Neural progenitor cell (in vitro differentiated cells): Measurements from ENCODE around the gene AIPL1. TPM values are rescaled to one million over a fixed set of nuclear protein-coding genes. Genes with fewer than 3 reads are reported as not detected.

Source experiments
- DNase-seq: peaks from one replicate; pipeline ENCODE4 v3.0.0-alpha.2; 2016; ENCODE audit warnings: low spot score
- H2AFZ ChIP-seq: fragments of 200-600 bp; sonication (generic); replicated peaks from 2 replicates; pipeline ENCODE4 v1.6.1; 2016; ENCODE audit warnings: antibody characterized with exemption
- H3F3A ChIP-seq: fragments of 200-600 bp; sonication (generic); 2 replicates; pipeline ENCODE4 v1.6.1; 2016; ENCODE audit warnings: antibody characterized with exemption, low read depth
- H3K27ac ChIP-seq: fragments of 200-600 bp; sonication (generic); 2 replicates; pipeline ENCODE4 v1.5.1; 2016; ENCODE audit warnings: mild to moderate bottlenecking
- H3K27me3 ChIP-seq: fragments of 200-600 bp; sonication (generic); 2 replicates; pipeline ENCODE4 v1.6.1; 2016; ENCODE audit warnings: mild to moderate bottlenecking, moderate library complexity
- H3K36me3 ChIP-seq: fragments of 200-600 bp; sonication (generic); 2 replicates; pipeline ENCODE4 v1.5.1; 2016
- H3K4me1 ChIP-seq: fragments of 200-600 bp; sonication (generic); 2 replicates; pipeline ENCODE4 v1.6.1; 2016; ENCODE audit warnings: mixed run types
- H3K4me2 ChIP-seq: fragments of 200-600 bp; sonication (generic); 2 replicates; pipeline ENCODE4 v1.6.1; 2016
- H3K4me3 ChIP-seq: fragments of 200-600 bp; sonication (generic); 2 replicates; pipeline ENCODE4 v1.5.1; 2016
- H3K79me2 ChIP-seq: fragments of 200-600 bp; sonication (generic); 2 replicates; pipeline ENCODE4 v1.6.1; 2016; ENCODE audit warnings: low read depth
- H3K9ac ChIP-seq: fragments of 200-600 bp; sonication (generic); 2 replicates; pipeline ENCODE4 v1.6.1; 2016
- H3K9me3 ChIP-seq: fragments of 200-600 bp; sonication (generic); 2 replicates; pipeline ENCODE4 v1.5.1; 2016; ENCODE audit warnings: low read depth
- H4K20me1 ChIP-seq: fragments of 200-600 bp; sonication (generic); 2 replicates; pipeline ENCODE4 v1.6.1; 2016; ENCODE audit warnings: low read depth
- H3K27ac Mint-ChIP-seq: 3 replicates; pipeline ENCODE4 v1.8.0; 2021; ENCODE audit warnings: mixed read lengths
- H3K27me3 Mint-ChIP-seq: 2 replicates; pipeline ENCODE4 v1.8.0; 2022; ENCODE audit warnings: low read depth, mild to moderate bottlenecking, inconsistent platforms, moderate library complexity, mixed read lengths; ENCODE audit not compliant: insufficient read depth
- H3K36me3 Mint-ChIP-seq: 3 replicates; pipeline ENCODE4 v1.8.0; 2021; ENCODE audit warnings: mixed read lengths
- H3K4me1 Mint-ChIP-seq: 3 replicates; pipeline ENCODE4 v1.8.0; 2021; ENCODE audit warnings: mixed read lengths
- H3K4me3 Mint-ChIP-seq: 3 replicates; pipeline ENCODE4 v1.8.0; 2021; ENCODE audit warnings: mild to moderate bottlenecking, moderate library complexity, mixed read lengths
- H3K9me3 Mint-ChIP-seq: 3 replicates; pipeline ENCODE4 v1.8.0; 2020; ENCODE audit warnings: mixed read lengths
- EZH2 ChIP-seq: fragments of 200-600 bp; sonication (generic); IDR thresholded peaks from 2 replicates; pipeline ENCODE4 v1.6.1; 2017; ENCODE audit warnings: antibody characterized with exemption, mild to moderate bottlenecking, moderate library complexity
- EZH2phosphoT487 ChIP-seq: fragments of 200-600 bp; sonication (generic); IDR thresholded peaks from 2 replicates; pipeline ENCODE4 v1.6.1; 2017; ENCODE audit warnings: antibody characterized with exemption
- total RNA-seq: library from RNA; depleted of rRNA; stranded (reverse); fragments of >200 nt; gene quantifications from 2 replicates; pipeline ENCODE4 v1.2.3, GENCODE V29; 2015; ENCODE audit warnings: low replicate concordance
- TF ChIP-seq, protein P1 (sequence below): fragments of 200-600 bp; sonication (generic); IDR thresholded peaks from 2 replicates; pipeline ENCODE4 v1.5.1; 2017; ENCODE audit warnings: antibody characterized with exemption, mild to moderate bottlenecking

The AIPL1 gene
- total RNA-seq, 1 donor from 2014 or later: 0.37 TPM

GRCh38 chr17:6422654-6423241 is 12.2 kb downstream of the AIPL1 start:
- Histone ChIP-seq H2AFZ (no peak overlapping the region), H3K27me3 (no peaks in the 10 kb centered on the region), H3K79me2 (no peaks in the 10 kb centered on the region), H3K4me2 (no peak overlapping the region), H4K20me1 (no peaks in the 10 kb centered on the region), H3K27ac (no peak overlapping the region), H3K9me3 (no peaks in the 10 kb centered on the region), H3K4me3 (no peak overlapping the region), H3K4me1 (no peaks in the 10 kb centered on the region), H3F3A (peaks cover 3% of the 10 kb centered on the region), H3K36me3 (no peaks in the 10 kb centered on the region), H3K9ac (no peak overlapping the region)
- Mint-ChIP-seq H3K36me3 (no peaks in the 10 kb centered on the region), H3K4me1 (peaks cover 32% of the 10 kb centered on the region), H3K27ac (peak overlapping the region; percentile 40), H3K4me3 (peak overlapping the region; percentile 11), H3K9me3 (no peaks in the 10 kb centered on the region), H3K27me3 (peaks cover 12% of the 10 kb centered on the region)
- no peak for DNase-seq
- TF ChIP-seq EZH2 (no peak), EZH2phosphoT487 (no peak)
- TF ChIP-seq, protein P1, sequence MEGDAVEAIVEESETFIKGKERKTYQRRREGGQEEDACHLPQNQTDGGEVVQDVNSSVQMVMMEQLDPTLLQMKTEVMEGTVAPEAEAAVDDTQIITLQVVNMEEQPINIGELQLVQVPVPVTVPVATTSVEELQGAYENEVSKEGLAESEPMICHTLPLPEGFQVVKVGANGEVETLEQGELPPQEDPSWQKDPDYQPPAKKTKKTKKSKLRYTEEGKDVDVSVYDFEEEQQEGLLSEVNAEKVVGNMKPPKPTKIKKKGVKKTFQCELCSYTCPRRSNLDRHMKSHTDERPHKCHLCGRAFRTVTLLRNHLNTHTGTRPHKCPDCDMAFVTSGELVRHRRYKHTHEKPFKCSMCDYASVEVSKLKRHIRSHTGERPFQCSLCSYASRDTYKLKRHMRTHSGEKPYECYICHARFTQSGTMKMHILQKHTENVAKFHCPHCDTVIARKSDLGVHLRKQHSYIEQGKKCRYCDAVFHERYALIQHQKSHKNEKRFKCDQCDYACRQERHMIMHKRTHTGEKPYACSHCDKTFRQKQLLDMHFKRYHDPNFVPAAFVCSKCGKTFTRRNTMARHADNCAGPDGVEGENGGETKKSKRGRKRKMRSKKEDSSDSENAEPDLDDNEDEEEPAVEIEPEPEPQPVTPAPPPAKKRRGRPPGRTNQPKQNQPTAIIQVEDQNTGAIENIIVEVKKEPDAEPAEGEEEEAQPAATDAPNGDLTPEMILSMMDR: peak; percentile 28

- Histone ChIP-seq H3K4me2 (no peak overlapping the region), H3K4me3 (no peak overlapping the region), H3K27ac (no peak overlapping the region), H3K9me3 (no peaks in the 10 kb centered on the region), H3F3A (peaks cover 3% of the 10 kb centered on the region), H4K20me1 (no peaks in the 10 kb centered on the region), H3K79me2 (no peaks in the 10 kb centered on the region), H2AFZ (no peak overlapping the region), H3K4me1 (no peaks in the 10 kb centered on the region), H3K9ac (no peak overlapping the region), H3K36me3 (no peaks in the 10 kb centered on the region), H3K27me3 (no peaks in the 10 kb centered on the region)
- peak overlapping the region; percentile 25 for H3K4me3 Mint-ChIP-seq
- H3K9me3 Mint-ChIP-seq: no peaks in the 10 kb centered on the region
- peak; percentile 92 for DNase-seq
- peaks cover 10% of the 10 kb centered on the region for H3K27me3 Mint-ChIP-seq
- H3K27ac Mint-ChIP-seq: no peak overlapping the region
- no peaks in the 10 kb centered on the region for H3K36me3 Mint-ChIP-seq
- no peak for TF ChIP-seq EZH2phosphoT487
- TF ChIP-seq, protein P1: peak; percentile 93
- H3K4me1 Mint-ChIP-seq: peaks cover 25% of the 10 kb centered on the region
These were observed 13.0 kb downstream of the AIPL1 start for GRCh38 chr17:6421700-6422604.

- H3K4me3 Mint-ChIP-seq: no peak overlapping the region
These were observed 14.7 kb downstream of the AIPL1 start for GRCh38 chr17:6420173-6420641.

More at GRCh38 chr17:6420173-6420641, 14.7 kb downstream of the AIPL1 start:
- Histone ChIP-seq H3K4me3 (no peak overlapping the region), H3K9me3 (no peaks in the 10 kb centered on the region), H3K79me2 (no peaks in the 10 kb centered on the region), H4K20me1 (no peaks in the 10 kb centered on the region), H3K27ac (no peak overlapping the region), H3K27me3 (no peaks in the 10 kb centered on the region), H3K4me1 (no peaks in the 10 kb centered on the region), H2AFZ (no peak overlapping the region), H3K36me3 (no peaks in the 10 kb centered on the region), H3K4me2 (peak overlapping the region; percentile 54), H3K9ac (no peak overlapping the region), H3F3A (peaks cover 3% of the 10 kb centered on the region)
- Mint-ChIP-seq H3K9me3 (no peaks in the 10 kb centered on the region), H3K36me3 (no peaks in the 10 kb centered on the region), H3K27ac (no peak overlapping the region), H3K4me1 (peaks cover 22% of the 10 kb centered on the region), H3K27me3 (peaks cover 8% of the 10 kb centered on the region)
- TF ChIP-seq, protein P1: peak; percentile 59
- TF ChIP-seq EZH2: no peak
- DNase-seq: peak; percentile 63
